H9 (cell line): Measurements from ENCODE around the gene DHX35. TPM values are rescaled to one million over a fixed set of nuclear protein-coding genes. Genes with fewer than 3 reads are reported as not detected.

Experiments
- DNase-seq: peaks from one replicate; pipeline ENCODE4 v3.0.0-alpha.2; 2017
- H2AFZ ChIP-seq: one replicate; pipeline ENCODE4 v1.6.1; 2013; ENCODE audit warnings: mild to moderate bottlenecking, low read length, control low read depth, moderate library complexity
- H2AK5ac ChIP-seq: 2 replicates; pipeline ENCODE4 v1.6.1; 2013; ENCODE audit warnings: low read length, control low read depth, mixed read lengths; ENCODE audit not compliant: insufficient read length
- H2BK120ac ChIP-seq: one replicate; pipeline ENCODE4 v1.6.1; 2013; ENCODE audit warnings: low read depth, mild to moderate bottlenecking, low read length, control low read depth, inconsistent platforms; ENCODE audit not compliant: poor library complexity, severe bottlenecking
- H2BK12ac ChIP-seq: 2 replicates; pipeline ENCODE4 v1.6.1; 2013; ENCODE audit warnings: low read length, control low read depth, mixed read lengths, low read depth; ENCODE audit not compliant: insufficient read length
- H2BK15ac ChIP-seq: 2 replicates; pipeline ENCODE4 v1.6.1; 2013; ENCODE audit warnings: low read depth, low read length, control low read depth
- H2BK20ac ChIP-seq: one replicate; pipeline ENCODE4 v1.6.1; 2013; ENCODE audit warnings: low read depth, mild to moderate bottlenecking, low read length, control low read depth, inconsistent platforms; ENCODE audit not compliant: poor library complexity, severe bottlenecking
- H2BK5ac ChIP-seq: 2 replicates; pipeline ENCODE4 v1.6.1; 2013; ENCODE audit warnings: low read length, control low read depth, mixed read lengths; ENCODE audit not compliant: insufficient read length
- H3K14ac ChIP-seq: 2 replicates; pipeline ENCODE4 v1.6.1; 2013; ENCODE audit warnings: low read length, control low read depth; ENCODE audit not compliant: insufficient read depth
- H3K18ac ChIP-seq: 2 replicates; pipeline ENCODE4 v1.6.1; 2013; ENCODE audit warnings: low read depth, mild to moderate bottlenecking, mixed read lengths, low read length, control low read depth; ENCODE audit not compliant: insufficient read length
- H3K23ac ChIP-seq: 2 replicates; pipeline ENCODE4 v1.6.1; 2013; ENCODE audit warnings: low read length, control low read depth, mixed read lengths, low read depth; ENCODE audit not compliant: insufficient read length
- H3K23me2 ChIP-seq: 2 replicates; pipeline ENCODE4 v1.6.1; 2013; ENCODE audit warnings: low read depth, mild to moderate bottlenecking, mixed read lengths, low read length, control low read depth; ENCODE audit not compliant: insufficient read length, poor library complexity, severe bottlenecking
- H3K27ac ChIP-seq: 2 replicates; pipeline ENCODE4 v1.5.1; 2013; ENCODE audit warnings: low read length, control low read depth, mixed read lengths, low read depth; ENCODE audit not compliant: insufficient read length
- H3K27me3 ChIP-seq: 2 replicates; pipeline ENCODE4 v1.6.1; 2013; ENCODE audit warnings: low read length, control low read depth, inconsistent platforms; ENCODE audit not compliant: insufficient read depth
- H3K4ac ChIP-seq: 2 replicates; pipeline ENCODE4 v1.6.1; 2013; ENCODE audit warnings: low read depth, mild to moderate bottlenecking, control low read depth, inconsistent platforms, low read length, moderate library complexity
- H3K4me1 ChIP-seq: 2 replicates; pipeline ENCODE4 v1.6.1; 2013; ENCODE audit warnings: low read length, control low read depth, inconsistent platforms; ENCODE audit not compliant: insufficient read depth
- H3K4me2 ChIP-seq: 2 replicates; pipeline ENCODE4 v1.6.1; 2013; ENCODE audit warnings: low read length, control low read depth, mixed read lengths; ENCODE audit not compliant: insufficient read length, insufficient read depth
- H3K56ac ChIP-seq: 2 replicates; pipeline ENCODE4 v1.6.1; 2013; ENCODE audit warnings: low read depth, mild to moderate bottlenecking, mixed read lengths, low read length, control low read depth; ENCODE audit not compliant: insufficient read length
- H3K79me1 ChIP-seq: 2 replicates; pipeline ENCODE4 v1.6.1; 2013; ENCODE audit warnings: low read depth, mild to moderate bottlenecking, moderate library complexity, low read length, control low read depth, inconsistent platforms; ENCODE audit not compliant: insufficient read depth, poor library complexity, severe bottlenecking
- H3K79me2 ChIP-seq: 2 replicates; pipeline ENCODE4 v1.6.1; 2013; ENCODE audit warnings: low read length, control low read depth, inconsistent platforms; ENCODE audit not compliant: insufficient read depth
- H3K9ac ChIP-seq: 2 replicates; pipeline ENCODE4 v1.6.1; 2013; ENCODE audit warnings: low read length, control low read depth, mixed read lengths; ENCODE audit not compliant: insufficient read length; ENCODE audit errors: extremely low read depth
- H3K9me3 ChIP-seq: one replicate; pipeline ENCODE4 v1.6.1; 2013; ENCODE audit warnings: low read depth, low read length, inconsistent platforms; ENCODE audit not compliant: control insufficient read depth
- H3T11ph ChIP-seq: one replicate; pipeline ENCODE4 v1.6.1; 2013; ENCODE audit warnings: mild to moderate bottlenecking, low read length, control low read depth, inconsistent platforms
- H4K20me1 ChIP-seq: one replicate; pipeline ENCODE4 v1.6.1; 2013; ENCODE audit not compliant: control insufficient read depth, insufficient read length, insufficient read depth
- H4K5ac ChIP-seq: 2 replicates; pipeline ENCODE4 v1.6.1; 2013; ENCODE audit warnings: low read depth, mild to moderate bottlenecking, mixed read lengths, low read length, control low read depth; ENCODE audit not compliant: insufficient read length
- H4K8ac ChIP-seq: replicated peaks from 2 replicates; pipeline ENCODE4 v1.6.1; 2013; ENCODE audit warnings: low read length, control low read depth, mixed read lengths, low read depth; ENCODE audit not compliant: insufficient read length
- H4K91ac ChIP-seq: 2 replicates; pipeline ENCODE4 v1.6.1; 2013; ENCODE audit warnings: low read depth, mild to moderate bottlenecking, moderate library complexity, mixed read lengths, low read length, control low read depth; ENCODE audit not compliant: insufficient read length
- H3K27ac Mint-ChIP-seq, 3 experiments: 2 replicates in 2 of 3; 3 replicates in 1 of 3; pipeline ENCODE4 v1.8.0; 2020 to 2021; ENCODE audit warnings: mixed read lengths in 3 of 3, mild to moderate bottlenecking in 1 of 3, moderate library complexity in 1 of 3
- H3K27me3 Mint-ChIP-seq: 2 replicates; pipeline ENCODE4 v1.8.0; 2021; ENCODE audit warnings: low read depth, mild to moderate bottlenecking, moderate library complexity, mixed read lengths
- H3K36me3 Mint-ChIP-seq, 3 experiments: 2 replicates in 2 of 3; 3 replicates in 1 of 3; pipeline ENCODE4 v1.8.0; 2020 to 2021; ENCODE audit warnings: low read depth in 3 of 3, mixed read lengths in 3 of 3; ENCODE audit not compliant: insufficient read depth in 1 of 3
- H3K4me1 Mint-ChIP-seq, 2 experiments: 2 replicates each; pipeline ENCODE4 v1.8.0; 2020; ENCODE audit warnings: mixed read lengths in 2 of 2
- H3K4me3 Mint-ChIP-seq, 2 experiments: 2 replicates in 1 of 2; 3 replicates in 1 of 2; pipeline ENCODE4 v1.8.0; 2020 to 2021; ENCODE audit warnings: mild to moderate bottlenecking in 2 of 2, mixed read lengths in 2 of 2, moderate library complexity in 1 of 2
- H3K9me3 Mint-ChIP-seq, 2 experiments: 2 replicates in 1 of 2; 3 replicates in 1 of 2; pipeline ENCODE4 v1.8.0; 2020; ENCODE audit warnings: mild to moderate bottlenecking in 2 of 2, mixed read lengths in 2 of 2, moderate library complexity in 1 of 2
- CTCF ChIP-seq: fragments of 200-600 bp; sonication (generic); conservative IDR thresholded peaks from 3 replicates; pipeline ENCODE4 v1.8.0; 2021; ENCODE audit warnings: antibody characterized with exemption, mild to moderate bottlenecking
- WGBS: extraction: QIAGEN DNeasy Blood & Tissue Kit; methylation state at CpG from one replicate; pipeline ENCODE4 v1.1.7; 2013; ENCODE audit warnings: missing lambda C conversion rate, low lambda C conversion rate, mixed read lengths; ENCODE audit not compliant: insufficient read length; ENCODE audit errors: extremely low coverage; 5-methylcytosine and 5-hydroxymethylcytosine counted together
- total RNA-seq: library from RNA; stranded (reverse); gene quantifications from 2 replicates; pipeline ENCODE4 v1.2.1, GENCODE V29; 2021

DHX35 gene
- total RNA-seq, 1 experiment from 2014 or later: 14.4 TPM

DNA sequence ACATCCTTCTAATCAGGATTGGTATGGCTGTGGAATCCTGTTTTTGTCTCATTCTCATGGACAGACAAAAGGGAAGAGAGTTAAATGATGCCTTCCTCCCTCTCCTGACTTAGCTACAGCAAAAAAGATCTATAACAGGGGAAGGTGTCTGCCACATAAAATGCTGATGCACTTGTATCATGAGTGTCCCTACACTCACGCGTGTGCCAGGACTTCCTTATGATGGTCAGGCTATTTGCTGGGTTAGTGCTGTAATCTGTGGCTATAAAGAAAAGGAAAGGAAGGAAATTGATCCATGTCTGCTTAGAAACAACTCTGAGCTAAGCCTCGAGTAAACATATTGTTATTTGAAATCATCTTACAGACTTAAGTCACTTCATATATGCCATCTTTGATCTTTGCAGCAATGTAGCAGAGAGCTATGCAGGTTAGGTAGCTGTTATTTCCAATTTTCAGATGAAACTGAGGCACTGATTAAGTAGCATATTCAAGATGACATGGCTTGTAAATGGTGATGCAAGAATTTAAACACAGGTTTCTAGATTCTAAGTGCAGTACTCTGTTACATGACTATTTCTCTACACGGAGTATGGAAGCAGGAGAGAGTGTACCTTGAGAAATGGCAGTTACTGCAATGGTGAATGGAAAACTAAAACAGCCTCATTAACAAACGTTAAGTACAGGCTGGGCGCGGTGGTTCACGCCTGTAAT, 8.4 kb upstream of the DHX35 start:
- no peak for DNase-seq
- Mint-ChIP-seq H3K27me3 (no peaks in the 10 kb centered on the region; the same call in 1 of the 2 replicates), H3K9me3 (no peaks in the 10 kb centered on the region; a peak in 1 of 5 replicates), H3K4me3 (no peak overlapping the region; a peak in 1 of 5 replicates), H3K27ac (peak overlapping the region in 1 of 3 experiments; percentile 42; a peak in 1 of 7 replicates), H3K4me1 (peaks cover 4 to 9% of the 10 kb centered on the region in 2 experiments; a peak in 3 of 4 replicates), H3K36me3 (peaks cover 41 to 60% (median 58%) of the 10 kb centered on the region in 3 experiments)
- H2AFZ ChIP-seq: no peak overlapping the region
- TF ChIP-seq CTCF: no peak
- no peak overlapping the region for H3K4ac ChIP-seq
- no peak overlapping the region for H3K9ac ChIP-seq
- no peak overlapping the region for H3K23ac ChIP-seq
- no peak overlapping the region for H3K14ac ChIP-seq
- H3K4me2 ChIP-seq: no peak overlapping the region
- no peak overlapping the region for H3K56ac ChIP-seq
- H4K8ac ChIP-seq: no peak overlapping the region
- H3K18ac ChIP-seq: no peak overlapping the region
- H4K91ac ChIP-seq: no peak overlapping the region
- H2BK120ac ChIP-seq: no peak overlapping the region
- no peaks in the 10 kb centered on the region for H3K4me1 ChIP-seq
- H2BK12ac ChIP-seq: no peak overlapping the region
- no peak overlapping the region for H2BK20ac ChIP-seq
- no peak overlapping the region for H4K5ac ChIP-seq
- H2BK15ac ChIP-seq: no peak overlapping the region
- H3K79me1 ChIP-seq: peaks cover 5% of the 10 kb centered on the region
- H3K79me2 ChIP-seq: no peaks in the 10 kb centered on the region
- H2AK5ac ChIP-seq: no peak overlapping the region
- no peaks in the 10 kb centered on the region for H4K20me1 ChIP-seq
- H3T11ph ChIP-seq: no peak overlapping the region
- no peak overlapping the region for H2BK5ac ChIP-seq
- H3K9me3 ChIP-seq: no peaks in the 10 kb centered on the region
- H3K23me2 ChIP-seq: no peaks in the 10 kb centered on the region
- WGBS: no CpG with 5 or more reads among the region's 8 CpGs
- H3K27ac ChIP-seq: no peak overlapping the region
- H3K27me3 ChIP-seq: no peaks in the 10 kb centered on the region
